ENCODE results near the gene DYRK1A. TPM values are rescaled to one million over a fixed set of nuclear protein-coding genes. Genes with fewer than 3 reads are reported as not detected.

The DYRK1A gene
- total and polyA plus RNA-seq, 2 of the 13 experiments (the other 11 are each of a cell fraction or from before 2014, with no cell fraction given) = 24.6 to 34.2 TPM

- in situ Hi-C loops (cut with HindIII; ENCODE audit: extremely low pct_ligation_motif_present, low pct_unique_long_range_greater_than_20kb) = loop anchor here (5.0 kb wide), 1 partner anchor 102 kb away; the partner anchor contains the start of gene VPS26C
- peaks cover 57% of the 10 kb centered on the region for H3K4me1 ChIP-seq (ENCODE audit: insufficient read depth, low read length)
- FAIRE-seq = no peak
Observed at GRCh38 chr21:37369307-37369854, 2.8 kb downstream of the DYRK1A start.

More at GRCh38 chr21:37369307-37369854, 2.8 kb downstream of the DYRK1A start:
- CTCF ChIA-PET (ENCODE audit: low intra/inter-chr PET ratio, low total read pairs) = no interaction called here
- 37% methylated on average over 3 of the region's 3 CpGs for WGBS (ENCODE audit: low lambda C conversion rate)
- H2AFZ ChIP-seq (ENCODE audit: low read length) = no peak overlapping the region
- POLR2A ChIA-PET = no interaction called here
- H3K36me3 ChIP-seq (replicated peaks in 1 of 2; ENCODE audit: control insufficient read depth in 1 of 2, insufficient read depth in 2 of 2, low read length in 2 of 2) = no peaks in the 10 kb centered on the region
- H3K4me3 ChIP-seq (replicated peaks in 1 of 3; ENCODE audit: insufficient read depth in 1 of 3, low read depth in 2 of 3, low read length in 3 of 3) = peak overlapping the region; percentile 37 to 92 (median 78); a peak in 5 of 6 replicates
- no peak for TF ChIP-seq GATA4 (IDR thresholded peaks at IDR 0.05; ENCODE audit: borderline replicate concordance, low read depth)
- peak; percentile 85; the same call in 1 of the 2 replicates for TF ChIP-seq ZBTB33 (CRISPR knock-in tag; IDR thresholded peaks at IDR 0.05)
- H3K27me3 ChIP-seq (ENCODE audit: control insufficient read depth in 1 of 2, insufficient read depth in 2 of 2, low read length in 2 of 2) = no peaks in the 10 kb centered on the region; a peak in 1 of 5 replicates
- H3K4me2 ChIP-seq (ENCODE audit: low read depth, low read length) = peak overlapping the region; percentile 93
- intact Hi-C loops (cut with micrococcal nuclease; ENCODE audit: unreplicated experiment) = loop anchor here (5.0 kb wide), 2 partner anchors 147 to 217 kb away; no protein-coding TSS in a partner anchor
- no peak overlapping the region for H3K27ac ChIP-seq (ENCODE audit: extremely low read length, insufficient read depth, low read length)
- peak overlapping the region; percentile 100 for H3K9ac ChIP-seq (ENCODE audit: insufficient read depth, low read depth, low read length)
- H4K20me1 ChIP-seq (ENCODE audit: insufficient read depth, low read length) = peaks cover 64% of the 10 kb centered on the region
- peaks cover 78% of the 10 kb centered on the region for H3K79me2 ChIP-seq (ENCODE audit: insufficient read depth, low read length)
- TSS peak; percentile 26 for BruUV-seq (replicated peaks)
- ATAC-seq = no peak
- no peaks in the 10 kb centered on the region for H3K9me3 ChIP-seq (ENCODE audit: low read length)
- DNase-seq (ENCODE audit: low spot score) = no peak
